OCI-M2 (cell line): ENCODE data around the gene UBE2L5.
"Not testable (repeated sequence)": the region's sequence is repeated elsewhere in the genome, so short reads cannot be mapped to it uniquely, and the experiment has no call there.

Experiments used
- DNase-seq: peaks from one replicate; lab custom pipeline; 2025; ENCODE audit not compliant: unreplicated experiment; lab: John Stamatoyannopoulos, UW

The UBE2L5 gene

DNA sequence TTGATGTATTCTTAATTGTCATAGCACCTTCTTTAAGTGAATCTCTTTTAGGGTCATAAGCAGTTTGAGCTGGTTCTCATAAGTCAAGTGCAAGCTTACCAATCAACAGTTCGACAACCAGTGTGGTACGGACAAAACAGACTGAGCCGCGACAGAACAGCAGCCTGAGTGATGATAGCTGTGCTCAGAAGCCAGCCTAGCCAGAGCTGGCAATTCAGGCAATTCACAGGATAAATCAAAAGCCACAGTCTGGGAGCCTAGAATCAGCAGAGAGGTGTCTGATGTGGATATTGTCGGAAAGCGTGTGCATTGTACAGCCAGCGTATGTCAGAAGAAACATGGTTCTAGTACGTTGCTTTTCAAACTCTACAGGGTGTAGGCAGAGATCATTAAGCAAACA lies 14.9 kb downstream of the UBE2L5 start:
- DNase-seq: no peak

DNA sequence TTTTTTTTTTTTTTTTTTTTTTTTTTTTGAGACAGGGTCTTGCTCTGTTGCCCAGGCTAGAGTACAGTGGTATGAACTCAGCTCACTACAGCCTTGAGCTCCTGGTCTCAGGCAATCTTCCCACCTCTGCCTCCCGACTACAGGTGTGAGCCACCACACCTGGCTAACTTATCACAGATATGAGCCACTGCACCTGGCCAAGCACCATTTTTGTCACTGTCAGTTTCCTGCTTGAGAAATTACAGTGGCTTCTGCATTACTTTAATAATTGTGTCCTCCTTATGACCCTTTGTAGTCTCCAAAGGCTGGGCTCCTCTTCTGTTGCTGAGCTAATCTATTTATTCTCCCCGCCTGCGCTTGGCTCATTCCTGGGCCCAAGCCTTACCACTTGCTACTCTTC lies 16.0 kb downstream of the UBE2L5 start:
- no peak for DNase-seq

DNA sequence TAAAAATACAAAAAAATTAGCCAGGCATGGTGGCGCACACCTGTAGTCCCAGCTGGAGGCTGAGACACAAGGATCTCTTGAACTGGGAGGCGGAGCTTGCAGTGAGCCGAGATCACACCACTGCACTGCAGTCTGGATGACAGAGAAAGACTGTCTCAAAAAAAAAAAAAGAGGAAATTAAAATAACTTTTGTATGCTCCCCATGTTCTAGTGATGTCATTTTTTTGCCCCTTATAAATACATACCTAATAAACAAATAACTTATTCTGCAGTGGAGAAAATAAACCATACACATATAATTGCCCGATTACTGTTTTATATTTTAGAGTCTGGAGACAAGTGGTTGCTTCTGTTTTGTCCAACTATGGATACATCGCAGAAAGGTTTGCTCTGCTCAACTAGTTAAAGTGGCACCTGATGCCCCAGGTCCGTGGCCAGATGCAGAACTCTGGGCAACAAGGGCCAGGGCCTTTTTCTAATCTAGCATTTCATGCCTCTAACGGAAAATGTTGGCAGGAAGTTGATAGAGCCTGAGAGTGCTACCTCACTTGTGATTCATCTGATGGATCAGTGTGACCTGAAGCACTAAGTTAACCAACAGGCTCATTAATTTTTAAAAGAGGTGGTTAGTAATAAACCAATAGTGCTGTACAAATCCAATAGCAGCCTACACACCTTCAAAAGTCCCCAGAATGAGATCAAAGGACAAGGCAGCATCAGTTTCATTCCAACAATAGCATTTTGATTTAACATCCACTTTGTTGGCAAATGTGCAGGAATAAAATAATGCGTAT lies 18.8 kb downstream of the UBE2L5 start:
- no peak for DNase-seq

DNA sequence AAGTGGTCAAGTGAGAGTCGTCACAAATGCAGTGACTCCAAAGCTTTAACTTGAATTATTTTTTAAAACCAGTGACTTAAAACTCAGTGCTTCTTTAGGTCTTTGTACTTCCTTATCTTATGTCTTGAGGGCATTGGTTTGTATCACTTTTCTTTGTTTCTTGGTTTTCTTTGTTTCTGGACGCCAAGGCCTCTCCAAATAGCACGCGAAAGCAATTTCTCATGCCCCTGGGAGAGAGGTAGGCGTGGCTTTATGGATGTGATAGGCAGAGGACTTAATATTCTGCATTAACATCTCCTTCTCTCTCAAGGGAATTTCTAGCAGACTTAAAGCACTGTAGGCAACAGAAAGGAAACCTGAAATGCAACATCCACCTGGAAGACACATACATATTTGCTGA lies 20.6 kb downstream of the UBE2L5 start:
- DNase-seq: no peak

DNA sequence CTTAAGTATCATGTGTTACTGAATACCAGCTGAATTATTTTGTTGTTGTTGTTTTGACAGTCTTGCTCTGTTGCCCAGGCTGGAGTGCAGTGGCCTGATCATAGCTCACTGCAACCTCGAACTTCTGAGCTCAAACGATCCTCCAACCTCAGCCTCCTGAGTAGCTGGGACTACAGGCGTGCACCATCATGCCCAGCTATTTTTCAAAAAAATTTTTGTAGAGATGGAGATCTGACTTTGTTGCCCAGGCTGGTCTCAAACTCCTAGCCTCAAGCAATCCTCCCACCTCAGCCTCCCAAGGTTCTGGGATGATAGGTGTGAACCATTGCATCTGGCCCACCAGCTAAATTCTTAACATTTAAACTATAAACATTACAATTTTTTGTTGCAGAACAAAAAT lies 21.2 kb downstream of the UBE2L5 start:
- DNase-seq: not testable (repeated sequence)

DNA sequence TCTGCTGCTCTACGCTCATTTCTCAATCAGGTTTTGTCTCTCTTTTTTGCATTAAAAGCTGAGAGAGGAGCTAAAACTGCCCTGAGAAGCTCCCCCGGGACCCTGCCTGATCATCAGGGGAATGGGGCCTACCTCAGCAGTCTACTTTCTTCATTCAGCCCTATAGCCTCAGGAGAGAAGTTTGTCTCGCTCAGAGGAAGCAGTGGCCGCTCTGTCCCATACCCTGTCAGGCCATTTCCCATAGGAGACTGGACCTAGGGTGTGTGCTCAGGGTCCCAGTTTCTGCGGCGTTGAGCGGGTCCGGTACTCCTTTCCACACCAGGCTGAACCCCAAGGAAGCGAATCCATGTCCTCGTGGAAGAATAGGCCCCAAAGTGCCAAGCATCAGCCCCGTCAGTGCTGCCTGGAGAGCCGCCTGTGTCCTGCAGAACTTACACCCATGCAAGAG lies 21.7 kb downstream of the UBE2L5 start:
- no peak for DNase-seq

- no peak for DNase-seq
These were observed 23.8 kb downstream of the UBE2L5 start for GRCh38 chr13:30446126-30446500.

- DNase-seq: no peak
These were observed 26.1 kb downstream of the UBE2L5 start for GRCh38 chr13:30448441-30448840.

GRCh38 chr13:30450066-30450465 lies 27.8 kb downstream of the UBE2L5 start:
- no peak for DNase-seq

GRCh38 chr13:30451476-30451875 lies 29.2 kb downstream of the UBE2L5 start:
- not testable (repeated sequence) for DNase-seq

- DNase-seq: no peak
These were observed 31.4 kb downstream of the UBE2L5 start for GRCh38 chr13:30453727-30454126.

DNA sequence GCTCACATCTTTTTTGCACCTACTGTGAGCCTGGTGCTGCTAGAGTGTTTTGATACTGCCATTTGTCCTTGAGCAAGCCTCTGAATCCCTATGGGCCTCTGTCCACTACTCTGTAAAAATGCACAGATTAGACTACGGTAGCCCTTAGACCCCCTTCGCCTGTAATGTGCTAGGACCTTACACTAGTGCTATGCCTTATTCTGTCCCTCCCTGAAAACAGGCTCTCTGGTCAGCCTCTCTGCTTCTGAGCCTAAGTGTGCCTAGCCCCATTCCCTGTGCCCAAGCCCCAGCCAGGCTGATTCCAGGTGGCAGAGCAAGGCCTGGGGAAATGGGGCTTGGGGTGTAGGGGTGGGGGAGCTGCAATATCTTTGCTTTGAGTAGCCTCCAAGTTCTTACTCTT lies 32.7 kb downstream of the UBE2L5 start:
- DNase-seq: no peak

- DNase-seq: no peak
These were observed 34.0 kb downstream of the UBE2L5 start for GRCh38 chr13:30456290-30456689.

DNA sequence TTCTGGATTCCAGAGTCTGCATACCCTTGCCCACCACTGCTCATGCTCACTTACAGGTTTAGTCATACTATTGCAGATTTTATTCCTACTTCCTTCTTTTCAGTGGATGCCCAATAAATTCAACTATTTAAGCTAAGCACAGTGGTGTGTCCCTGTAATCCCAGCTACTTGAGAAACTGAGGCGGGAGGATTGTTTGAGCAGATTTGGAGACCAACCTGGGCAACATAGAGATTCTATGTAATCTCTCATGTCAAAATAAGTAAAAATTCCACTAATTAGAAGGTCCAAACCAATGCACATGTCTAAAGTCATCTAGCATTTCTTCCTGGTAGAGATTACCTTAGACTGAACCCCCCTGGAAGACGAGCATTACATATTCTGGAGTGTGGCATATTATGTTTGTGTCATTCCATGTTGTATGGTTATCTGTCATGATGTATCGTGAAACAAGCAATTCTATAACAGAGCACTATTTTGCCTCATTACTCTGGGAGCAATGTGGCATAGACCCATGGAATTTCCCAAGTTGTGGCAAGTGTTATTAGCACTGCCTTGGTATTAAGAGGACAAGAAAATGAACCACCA lies 35.1 kb downstream of the UBE2L5 start:
- no peak for DNase-seq

DNA sequence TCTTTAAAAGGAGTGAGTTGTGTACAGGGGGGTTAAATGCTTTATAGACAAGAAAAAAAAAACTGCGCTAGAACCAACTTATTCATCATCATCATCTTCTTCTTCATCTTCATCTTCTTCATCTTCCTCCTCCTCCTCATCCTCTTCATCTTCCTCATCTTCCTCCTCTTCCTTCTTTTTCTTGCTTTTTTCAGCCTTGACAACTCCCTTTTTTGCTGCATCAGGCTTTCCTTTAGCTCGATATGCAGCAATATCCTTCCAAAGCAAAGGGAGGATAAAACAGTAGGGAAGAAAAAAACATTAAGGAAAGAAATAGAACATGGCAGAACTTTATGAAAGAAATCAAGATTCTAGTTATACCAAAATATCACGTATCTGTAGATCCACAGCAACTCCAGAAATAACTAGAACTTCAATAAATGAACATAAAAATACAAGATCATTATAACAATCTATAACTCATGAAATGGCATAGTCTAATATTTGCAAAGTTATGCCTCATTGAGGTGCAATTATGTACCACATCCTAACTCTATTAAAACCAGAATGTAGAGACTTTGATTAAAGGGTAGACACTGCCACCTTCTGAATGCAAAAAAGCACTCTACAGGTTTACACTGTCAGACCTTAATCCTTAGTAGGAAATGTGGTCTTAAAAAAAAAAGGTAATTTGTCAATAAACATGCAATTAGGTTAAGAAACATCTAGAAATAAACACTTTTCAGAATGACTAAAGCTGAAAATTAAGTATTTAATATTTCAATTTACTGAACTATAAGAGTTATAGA lies 39.2 kb downstream of the UBE2L5 start:
- not testable (repeated sequence) for DNase-seq

GRCh38 chr13:30463787-30464495 lies 41.6 kb downstream of the UBE2L5 start:
- no peak for DNase-seq

GRCh38 chr13:30464496-30465342 lies 42.4 kb downstream of the UBE2L5 start:
- DNase-seq: no peak

DNA sequence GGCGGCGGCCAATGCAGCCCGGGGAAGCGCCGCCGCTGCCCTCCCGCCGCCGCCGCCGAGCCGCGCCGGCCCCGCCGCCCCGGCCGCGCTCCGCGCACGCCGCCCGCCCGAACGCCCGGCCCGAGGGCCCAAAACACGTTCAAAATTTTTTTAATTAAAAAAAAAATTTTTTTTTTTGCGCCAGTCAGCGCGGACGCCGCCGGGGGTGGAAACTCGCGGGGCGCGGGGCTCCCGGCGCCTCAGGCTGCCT lies 43.0 kb downstream of the UBE2L5 start:
- DNase-seq: no peak

- DNase-seq: peak; percentile 73
These were observed 43.5 kb downstream of the UBE2L5 start, which contains the start of gene HMGB1 for GRCh38 chr13:30465593-30466357. HMGB1 (minus strand) TSS chr13:30465936; CDS start chr13:30463680, 2,256 bp downstream.

GRCh38 chr13:30466358-30466714 lies 44.0 kb downstream of the UBE2L5 start:
- DNase-seq: no peak
